Pancreas (tissue), 10 donors: ENCODE results near the gene STK25. TPM values are rescaled to one million over a fixed set of nuclear protein-coding genes. Genes with fewer than 3 reads are reported as not detected.

ENCODE experiments used
- ATAC-seq, 4 donors: fragments of 200-7000 bp; cut with Tn5 transposase; one replicate each; pipeline versions ENCODE4 v1.8.0 to v1.9.1; 2020; ENCODE audit warnings: mild to moderate bottlenecking in 4 of 4, moderate library complexity in 4 of 4
- DNase-seq, 6 donors: peaks; one replicate each; pipeline ENCODE4 v3.0.0-alpha.2; 2020
- FAIRE-seq: peaks from 2 replicates; lab custom pipeline; 2012; peaks lifted over from hg19 to GRCh38; lab: Jason Lieb, UNC
- H3K27ac ChIP-seq, 4 donors: fragments of 200-600 bp; sonication (generic); 1 replicate in 3 of 4; 2 replicates in 1 of 4; pipeline versions ENCODE4 v1.5.0 to v1.8.0; 2020
- H3K27me3 ChIP-seq, 4 donors: fragments of 200-600 bp; one replicate each; pipeline ENCODE4 v1.8.0; 2021
- H3K36me3 ChIP-seq, 3 donors: fragments of 200-600 bp; sonication (generic) in 1 of 3; one replicate each; pipeline versions ENCODE4 v1.5.0 to v1.8.0; 2020 to 2021
- H3K4me1 ChIP-seq, 3 donors: fragments of 200-600 bp; one replicate each; pipeline ENCODE4 v1.8.0; 2021
- H3K4me3 ChIP-seq, 4 donors: fragments of 200-600 bp; sonication (generic) in 2 of 4; one replicate each; pipeline versions ENCODE4 v1.5.0 to v1.8.0; 2020 to 2021
- H3K9me3 ChIP-seq, 4 donors: fragments of 200-600 bp; one replicate each; pipeline ENCODE4 v1.8.0; 2021
- WGBS, 2 donors: extraction: QIAGEN DNeasy Blood & Tissue Kit; methylation state at CpG; one replicate each; pipeline ENCODE4 v1.1.7; 2013; 5-methylcytosine and 5-hydroxymethylcytosine counted together
- intact Hi-C, 3 donors: fragments of 100-400 bp; cut with DNase I; formaldehyde crosslinking; loops; one replicate each; pipeline versions ENCODE4 v1.11.1 to v1.14.2; 2022
- polyA plus RNA-seq, 2 donors: library from polyadenylated mRNA; stranded (reverse); fragments of 200-250 nt; gene quantifications; one replicate each; pipeline ENCODE4 v1.2.3, GENCODE V29; 2013
- total RNA-seq, 6 donors: library from RNA; stranded (reverse); fragmentation: NEBNext Ultra II Directional in 4 of 6; extraction: Animal tissue kit (Norgen Biotek cat#: 25700) in 4 of 6; gene quantifications; one replicate each; pipeline versions ENCODE4 v1.2.1 to v1.2.4, GENCODE V29; 2021 to 2023
- TF ChIP-seq, protein P1 (sequence below), 4 donors: fragments of 200-600 bp; sonication (generic) in 3 of 4; IDR thresholded peaks; one replicate each; pipeline versions ENCODE4 v1.5.0 to v1.8.0; 2021; ENCODE audit warnings: antibody characterized with exemption in 4 of 4
- donor health status: healthy with polysubstance abuse.
- donor health status: DM: no; HTN: no; CAD: no; lungs with moderate emphysema.
- donor health status: DM: no; HTN: no; CAD: no.
- donor health status: control.
- donor health status: control.
- donor health status: Bipolar disorder and iron deficiency.
- donor health status: DM: yes; HTN: yes; CAD: no.
- donor health status: DM: no; HTN: no; CAD: no.
- donor health status: DM: no; HTN: no; CAD: no.
- donor health status: DM: yes; HTN: yes; CAD: no.

The STK25 gene
- total and polyA plus RNA-seq, 8 donors = 60.6 to 282 (median 79.1) TPM

DNA sequence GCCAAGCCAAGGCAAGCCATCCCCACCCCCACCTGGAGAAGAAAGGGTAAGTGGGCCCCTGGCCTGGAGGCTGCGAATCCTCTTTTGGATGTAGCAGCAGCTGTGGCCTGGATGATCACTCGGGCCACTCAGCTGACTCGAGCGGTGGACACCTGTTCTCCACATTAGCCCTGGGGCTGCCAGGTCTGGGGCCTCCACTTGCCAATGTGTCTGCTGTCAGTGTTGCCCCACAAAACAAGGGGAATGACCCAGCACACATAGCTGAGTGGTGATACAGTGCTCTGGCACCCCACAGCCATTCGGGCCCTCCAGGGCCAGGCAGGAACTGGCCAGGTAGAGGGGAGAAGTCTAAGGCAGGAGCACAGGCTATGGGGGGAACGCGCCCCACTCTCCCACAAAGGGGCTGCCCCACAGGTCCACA is 2.6 kb downstream of the STK25 start:
- ATAC-seq (no peak), DNase-seq (peak in 1 of 6 donors; percentile 31), FAIRE-seq (no peak)
- Histone ChIP-seq H3K27ac (no peak overlapping the region), H3K4me3 (no peak overlapping the region), H3K27me3 (no peaks in the 10 kb centered on the region), H3K9me3 (no peaks in the 10 kb centered on the region), H3K4me1 (peaks cover 10 to 28% (median 20%) of the 10 kb centered on the region in 3 donors), H3K36me3 (peaks cover 0 to 6% (median 0%) of the 10 kb centered on the region in 3 donors)
- TF ChIP-seq, protein P1, sequence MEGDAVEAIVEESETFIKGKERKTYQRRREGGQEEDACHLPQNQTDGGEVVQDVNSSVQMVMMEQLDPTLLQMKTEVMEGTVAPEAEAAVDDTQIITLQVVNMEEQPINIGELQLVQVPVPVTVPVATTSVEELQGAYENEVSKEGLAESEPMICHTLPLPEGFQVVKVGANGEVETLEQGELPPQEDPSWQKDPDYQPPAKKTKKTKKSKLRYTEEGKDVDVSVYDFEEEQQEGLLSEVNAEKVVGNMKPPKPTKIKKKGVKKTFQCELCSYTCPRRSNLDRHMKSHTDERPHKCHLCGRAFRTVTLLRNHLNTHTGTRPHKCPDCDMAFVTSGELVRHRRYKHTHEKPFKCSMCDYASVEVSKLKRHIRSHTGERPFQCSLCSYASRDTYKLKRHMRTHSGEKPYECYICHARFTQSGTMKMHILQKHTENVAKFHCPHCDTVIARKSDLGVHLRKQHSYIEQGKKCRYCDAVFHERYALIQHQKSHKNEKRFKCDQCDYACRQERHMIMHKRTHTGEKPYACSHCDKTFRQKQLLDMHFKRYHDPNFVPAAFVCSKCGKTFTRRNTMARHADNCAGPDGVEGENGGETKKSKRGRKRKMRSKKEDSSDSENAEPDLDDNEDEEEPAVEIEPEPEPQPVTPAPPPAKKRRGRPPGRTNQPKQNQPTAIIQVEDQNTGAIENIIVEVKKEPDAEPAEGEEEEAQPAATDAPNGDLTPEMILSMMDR (IDR thresholded peaks at IDR 0.05) = no peak
- intact Hi-C loops = no loop called here
- 86 to 88% methylated on average over 7 of the region's 7 CpGs for WGBS, 2 donors

DNA sequence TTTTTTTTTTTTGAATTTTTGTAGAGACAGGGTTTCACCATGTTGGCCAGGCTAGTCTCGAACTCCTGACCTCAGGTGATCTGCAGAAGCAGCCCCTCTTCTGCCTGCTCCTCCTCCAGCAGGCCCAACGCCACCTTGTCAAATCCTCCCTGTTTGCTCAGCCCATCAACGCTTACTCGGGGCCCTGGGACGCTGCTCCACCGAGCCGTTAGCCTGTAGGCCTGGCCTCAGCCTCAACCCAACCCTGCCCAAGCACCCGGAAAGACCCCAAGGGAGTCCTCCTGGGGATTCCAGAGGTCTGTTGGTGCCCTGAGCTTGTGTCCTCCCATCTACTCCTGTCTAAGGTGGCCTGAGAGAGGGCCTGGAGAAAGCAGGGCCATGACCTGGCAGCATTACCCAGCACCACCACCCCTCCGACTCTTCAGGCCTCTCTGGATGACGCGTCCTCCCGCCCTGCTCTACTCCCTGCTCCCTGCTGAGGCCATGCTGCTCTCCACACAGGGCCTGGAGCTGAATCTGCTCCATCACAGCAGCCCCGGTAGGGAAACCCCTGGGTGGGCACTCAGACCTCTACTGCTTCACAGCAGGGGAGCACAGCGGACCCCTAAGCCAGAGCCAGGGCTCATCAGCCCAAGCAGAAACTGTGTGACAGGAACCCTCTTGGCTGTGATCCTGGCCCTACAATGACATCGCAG is 3.2 kb downstream of the STK25 start:
- FAIRE-seq (no peak), DNase-seq (peak in 2 of 6 donors; percentile 33 to 62), ATAC-seq (no peak)
- WGBS, 2 donors = 86 to 88% methylated on average over 15 of the region's 15 CpGs
- intact Hi-C loops = no loop called here
- Histone ChIP-seq H3K36me3 (peaks cover 0 to 6% (median 0%) of the 10 kb centered on the region in 3 donors), H3K27me3 (no peaks in the 10 kb centered on the region), H3K27ac (no peak overlapping the region), H3K4me1 (peaks cover 6 to 23% (median 14%) of the 10 kb centered on the region in 3 donors), H3K9me3 (no peaks in the 10 kb centered on the region), H3K4me3 (no peak overlapping the region)
- TF ChIP-seq, protein P1 (IDR thresholded peaks at IDR 0.05) = no peak

DNA sequence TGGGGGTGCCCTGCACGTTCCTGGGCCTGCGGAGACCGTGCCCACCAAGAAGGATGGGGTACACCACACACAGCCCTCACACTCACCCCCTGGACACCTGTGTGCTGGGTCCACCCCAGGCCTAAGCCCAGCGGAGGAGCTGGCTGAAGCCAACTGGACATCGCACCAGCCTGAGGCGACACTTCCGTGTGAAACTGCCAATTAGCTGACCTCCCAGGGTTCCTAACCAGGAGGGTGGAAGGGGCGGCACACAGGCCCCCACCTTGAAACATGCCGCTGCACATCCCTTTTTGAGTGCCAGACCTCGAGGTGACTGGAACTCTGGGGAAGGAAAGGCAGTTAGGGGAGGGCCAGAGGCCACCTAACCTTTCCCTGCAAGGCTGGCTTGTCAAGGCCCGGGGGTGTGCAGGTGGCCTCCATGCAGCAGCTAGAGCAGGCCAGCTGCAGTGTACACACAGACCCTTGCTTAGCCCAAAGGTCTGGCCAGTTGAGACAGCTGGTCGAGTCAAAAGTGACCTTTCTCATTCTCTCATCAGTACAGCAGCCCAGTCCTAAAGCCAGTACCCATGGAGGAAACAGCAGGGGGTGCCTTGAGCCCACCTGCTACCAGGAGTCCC is 4.5 kb downstream of the STK25 start:
- ATAC-seq (no peak), DNase-seq (no peak), FAIRE-seq (no peak)
- no peaks in the 10 kb centered on the region for H3K9me3 ChIP-seq
- WGBS, 2 donors = 76 to 78% methylated on average over 12 of the region's 12 CpGs
- H3K27me3 ChIP-seq = no peaks in the 10 kb centered on the region
- H3K4me3 ChIP-seq = no peak overlapping the region
- H3K27ac ChIP-seq = no peak overlapping the region
- H3K4me1 ChIP-seq = peaks cover 0 to 11% (median under 1%) of the 10 kb centered on the region in 3 donors
- TF ChIP-seq, protein P1 (IDR thresholded peaks at IDR 0.05) = no peak
- peaks cover 0 to 6% (median 0%) of the 10 kb centered on the region in 3 donors for H3K36me3 ChIP-seq
- intact Hi-C loops = no loop called here

DNA sequence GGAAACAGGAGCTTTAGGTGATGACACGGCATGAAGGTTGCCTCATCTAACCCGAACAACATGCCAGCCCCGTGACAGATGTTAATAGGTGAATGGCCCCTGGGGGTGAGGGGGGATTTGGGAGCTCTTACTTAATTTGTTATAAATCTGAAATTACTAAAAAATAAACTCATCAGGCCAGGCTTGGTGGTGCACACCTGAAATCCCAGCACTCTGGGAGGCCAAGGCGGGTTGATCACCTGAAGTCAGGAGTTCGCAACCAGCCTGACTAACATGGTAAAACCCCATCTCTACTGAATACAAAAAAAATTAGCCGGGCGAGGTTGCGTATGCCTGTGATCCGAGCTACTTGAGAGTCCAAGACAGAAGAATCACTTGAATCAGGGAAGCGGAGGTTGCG is 6.1 kb downstream of the STK25 start:
- WGBS, 2 donors = 93 to 96% methylated on average over 11 of the region's 11 CpGs
- intact Hi-C loops = no loop called here
- ATAC-seq = no peak
- no peaks in the 10 kb centered on the region for H3K9me3 ChIP-seq
- no peak overlapping the region for H3K4me3 ChIP-seq
- H3K4me1 ChIP-seq = peaks cover 0 to 11% (median 0%) of the 10 kb centered on the region in 3 donors
- H3K27me3 ChIP-seq = no peaks in the 10 kb centered on the region
- no peak for FAIRE-seq
- peaks cover 0 to 7% (median 0%) of the 10 kb centered on the region in 3 donors for H3K36me3 ChIP-seq
- TF ChIP-seq, protein P1 (IDR thresholded peaks at IDR 0.05) = no peak
- H3K27ac ChIP-seq = no peak overlapping the region
- no peak for DNase-seq
